HEK293 (cell line): ENCODE data around the gene SETD2.

Source experiments
- CTCF ChIP-seq: fragments of 450-650 bp; formaldehyde crosslinking; IDR thresholded peaks from 2 replicates; pipeline ENCODE4 v1.5.1; 2016; ENCODE audit warnings: missing biosample characterization, missing genetic modification characterization
- HOXC10 ChIP-seq: sonication (generic); formaldehyde crosslinking; IDR thresholded peaks from 2 replicates; pipeline ENCODE4 v1.8.1; 2023; ENCODE audit warnings: mild to moderate bottlenecking, missing genetic modification reagents
- PRDM4 ChIP-seq: fragments of 450-650 bp; formaldehyde crosslinking; IDR thresholded peaks from 2 replicates; pipeline ENCODE4 v1.5.1; 2017; ENCODE audit warnings: missing biosample characterization, missing genetic modification characterization
- ZBTB20 ChIP-seq: fragments of 450-650 bp; formaldehyde crosslinking; IDR thresholded peaks from 2 replicates; pipeline ENCODE4 v1.5.1; 2016; ENCODE audit warnings: missing biosample characterization, missing genetic modification characterization
- ZNF121 ChIP-seq: fragments of 450-650 bp; formaldehyde crosslinking; IDR thresholded peaks from 2 replicates; pipeline ENCODE4 v1.5.1; 2016; ENCODE audit warnings: missing biosample characterization, missing genetic modification characterization
- ZNF174 ChIP-seq: fragments of 450-650 bp; formaldehyde crosslinking; IDR thresholded peaks from 2 replicates; pipeline ENCODE4 v1.5.0; 2017; ENCODE audit warnings: missing biosample characterization, mild to moderate bottlenecking, missing genetic modification characterization
- ZNF660 ChIP-seq: fragments of 450-650 bp; IDR thresholded peaks from 2 replicates; pipeline ENCODE4 v1.5.1; 2018; ENCODE audit warnings: missing biosample characterization, mild to moderate bottlenecking, missing genetic modification characterization
- ZNF664 ChIP-seq: fragments of 450-650 bp; formaldehyde crosslinking; IDR thresholded peaks from 2 replicates; pipeline ENCODE4 v1.5.1; 2016; ENCODE audit warnings: missing biosample characterization, missing genetic modification characterization
- TF ChIP-seq, protein P1 (sequence below): fragments of 450-650 bp; formaldehyde crosslinking; IDR thresholded peaks from 2 replicates; pipeline ENCODE4 v1.5.1; 2016; ENCODE audit warnings: missing biosample characterization, missing genetic modification characterization

GRCh38 chr3:46968783-46969428 is 195.0 kb downstream of the SETD2 start:
- no peak for TF ChIP-seq CTCF (tag by site-specific recombination)
- TF ChIP-seq ZNF660 (tag by site-specific recombination): no peak
- no peak for TF ChIP-seq ZBTB20 (tag by site-specific recombination)
- no peak for TF ChIP-seq ZNF121 (tag by site-specific recombination)
- no peak for TF ChIP-seq PRDM4 (tag by site-specific recombination)
- TF ChIP-seq ZNF664 (tag by site-specific recombination): no peak
- TF ChIP-seq, protein P1, sequence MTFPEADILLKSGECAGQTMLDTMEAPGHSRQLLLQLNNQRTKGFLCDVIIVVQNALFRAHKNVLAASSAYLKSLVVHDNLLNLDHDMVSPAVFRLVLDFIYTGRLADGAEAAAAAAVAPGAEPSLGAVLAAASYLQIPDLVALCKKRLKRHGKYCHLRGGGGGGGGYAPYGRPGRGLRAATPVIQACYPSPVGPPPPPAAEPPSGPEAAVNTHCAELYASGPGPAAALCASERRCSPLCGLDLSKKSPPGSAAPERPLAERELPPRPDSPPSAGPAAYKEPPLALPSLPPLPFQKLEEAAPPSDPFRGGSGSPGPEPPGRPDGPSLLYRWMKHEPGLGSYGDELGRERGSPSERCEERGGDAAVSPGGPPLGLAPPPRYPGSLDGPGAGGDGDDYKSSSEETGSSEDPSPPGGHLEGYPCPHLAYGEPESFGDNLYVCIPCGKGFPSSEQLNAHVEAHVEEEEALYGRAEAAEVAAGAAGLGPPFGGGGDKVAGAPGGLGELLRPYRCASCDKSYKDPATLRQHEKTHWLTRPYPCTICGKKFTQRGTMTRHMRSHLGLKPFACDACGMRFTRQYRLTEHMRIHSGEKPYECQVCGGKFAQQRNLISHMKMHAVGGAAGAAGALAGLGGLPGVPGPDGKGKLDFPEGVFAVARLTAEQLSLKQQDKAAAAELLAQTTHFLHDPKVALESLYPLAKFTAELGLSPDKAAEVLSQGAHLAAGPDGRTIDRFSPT (tag by site-specific recombination): no peak
- TF ChIP-seq ZNF174 (tag by site-specific recombination): no peak
- no peak for TF ChIP-seq HOXC10 (CRISPR knock-in tag)
